ENCODE results near the gene CHTOP.

Gene CHTOP

DNA sequence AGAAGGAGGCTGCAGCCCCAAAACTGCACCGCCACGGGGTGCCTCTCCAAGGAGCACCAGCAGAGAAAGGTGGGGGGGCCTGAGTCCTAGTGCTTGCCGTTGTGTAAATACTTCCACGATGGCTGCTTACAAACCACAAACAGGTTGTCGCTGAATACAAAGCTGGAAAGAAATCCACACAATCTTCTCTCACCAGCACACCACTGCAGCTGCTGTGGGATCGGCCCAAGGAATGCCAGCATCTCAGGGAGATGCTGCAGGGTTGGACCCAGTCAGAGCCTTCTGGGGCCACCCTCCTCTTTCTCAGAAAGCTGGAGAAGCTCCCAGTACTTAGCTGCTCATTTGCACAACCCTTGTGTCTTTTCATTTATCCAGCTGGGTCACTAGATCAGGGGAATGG, 14.7 kb upstream of the CHTOP start:
- TF ChIP-seq, protein P1, sequence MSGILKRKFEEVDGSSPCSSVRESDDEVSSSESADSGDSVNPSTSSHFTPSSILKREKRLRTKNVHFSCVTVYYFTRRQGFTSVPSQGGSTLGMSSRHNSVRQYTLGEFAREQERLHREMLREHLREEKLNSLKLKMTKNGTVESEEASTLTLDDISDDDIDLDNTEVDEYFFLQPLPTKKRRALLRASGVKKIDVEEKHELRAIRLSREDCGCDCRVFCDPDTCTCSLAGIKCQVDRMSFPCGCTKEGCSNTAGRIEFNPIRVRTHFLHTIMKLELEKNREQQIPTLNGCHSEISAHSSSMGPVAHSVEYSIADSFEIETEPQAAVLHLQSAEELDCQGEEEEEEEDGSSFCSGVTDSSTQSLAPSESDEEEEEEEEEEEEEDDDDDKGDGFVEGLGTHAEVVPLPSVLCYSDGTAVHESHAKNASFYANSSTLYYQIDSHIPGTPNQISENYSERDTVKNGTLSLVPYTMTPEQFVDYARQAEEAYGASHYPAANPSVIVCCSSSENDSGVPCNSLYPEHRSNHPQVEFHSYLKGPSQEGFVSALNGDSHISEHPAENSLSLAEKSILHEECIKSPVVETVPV (CRISPR knock-in tag; IDR thresholded peaks at IDR 0.05): no peak
- TF ChIP-seq RARB (CRISPR knock-in tag; IDR thresholded peaks at IDR 0.05): no peak
- no peak for ATAC-seq

DNA sequence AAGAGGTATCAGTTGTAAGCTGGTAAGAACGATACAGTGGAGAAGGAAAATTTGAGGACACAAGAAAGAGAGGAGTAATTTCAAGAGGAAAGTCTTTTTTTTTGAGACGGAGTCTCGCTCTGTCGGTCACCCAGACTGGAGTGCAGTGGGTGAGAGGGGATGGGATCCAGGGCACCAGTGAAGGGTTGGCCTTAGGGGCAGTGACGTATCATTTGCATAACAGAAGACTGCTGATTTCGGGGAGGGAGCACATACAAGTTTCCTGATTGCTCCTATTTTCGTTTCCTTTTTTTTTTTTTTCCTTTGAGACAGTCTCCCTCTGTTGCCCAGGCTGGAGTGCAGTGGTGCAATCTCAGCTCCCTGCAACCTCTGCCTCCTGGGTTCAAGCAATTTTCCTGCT, 10.8 kb upstream of the CHTOP start:
- TF ChIP-seq TOX (CRISPR knock-in tag; IDR thresholded peaks at IDR 0.05; ENCODE audit: borderline replicate concordance) (no peak), ISL1 (CRISPR knock-in tag; IDR thresholded peaks at IDR 0.05) (no peak), ESRRG (CRISPR knock-in tag; IDR thresholded peaks at IDR 0.05) (no peak), ZNF8 (CRISPR knock-in tag; IDR thresholded peaks at IDR 0.05) (no peak), PPARA (CRISPR knock-in tag; IDR thresholded peaks at IDR 0.05; ENCODE audit: borderline replicate concordance) (no peak), ZNF70 (CRISPR knock-in tag; IDR thresholded peaks at IDR 0.05) (no peak), ZNF565 (CRISPR knock-in tag; conservative IDR thresholded peaks at IDR 0.05; ENCODE audit: low read depth) (no peak), TCF4 (CRISPR knock-in tag; IDR thresholded peaks at IDR 0.05; ENCODE audit: borderline replicate concordance) (no peak), OSR1 (CRISPR knock-in tag; IDR thresholded peaks at IDR 0.05) (no peak), ARNTL (CRISPR knock-in tag; IDR thresholded peaks at IDR 0.05; ENCODE audit: borderline replicate concordance, low read depth) (no peak), CREB5 (CRISPR knock-in tag; IDR thresholded peaks at IDR 0.05; ENCODE audit: low read depth) (no peak), ZFP30 (CRISPR knock-in tag; IDR thresholded peaks at IDR 0.05) (no peak), ZC3H10 (CRISPR knock-in tag; IDR thresholded peaks at IDR 0.05) (no peak), SNAI2 (CRISPR knock-in tag; IDR thresholded peaks at IDR 0.05) (no peak), BACH2 (CRISPR knock-in tag; IDR thresholded peaks at IDR 0.05; ENCODE audit: borderline replicate concordance) (no peak), CSDC2 (CRISPR knock-in tag; IDR thresholded peaks at IDR 0.05) (no peak)
- TF ChIP-seq, protein P2, sequence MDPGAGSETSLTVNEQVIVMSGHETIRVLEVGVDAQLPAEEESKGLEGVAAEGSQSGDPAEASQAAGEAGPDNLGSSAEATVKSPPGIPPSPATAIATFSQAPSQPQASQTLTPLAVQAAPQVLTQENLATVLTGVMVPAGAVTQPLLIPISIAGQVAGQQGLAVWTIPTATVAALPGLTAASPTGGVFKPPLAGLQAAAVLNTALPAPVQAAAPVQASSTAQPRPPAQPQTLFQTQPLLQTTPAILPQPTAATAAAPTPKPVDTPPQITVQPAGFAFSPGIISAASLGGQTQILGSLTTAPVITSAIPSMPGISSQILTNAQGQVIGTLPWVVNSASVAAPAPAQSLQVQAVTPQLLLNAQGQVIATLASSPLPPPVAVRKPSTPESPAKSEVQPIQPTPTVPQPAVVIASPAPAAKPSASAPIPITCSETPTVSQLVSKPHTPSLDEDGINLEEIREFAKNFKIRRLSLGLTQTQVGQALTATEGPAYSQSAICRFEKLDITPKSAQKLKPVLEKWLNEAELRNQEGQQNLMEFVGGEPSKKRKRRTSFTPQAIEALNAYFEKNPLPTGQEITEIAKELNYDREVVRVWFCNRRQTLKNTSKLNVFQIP (CRISPR knock-in tag; IDR thresholded peaks at IDR 0.05; ENCODE audit: borderline replicate concordance, low read depth): no peak
- TF ChIP-seq, protein P3, sequence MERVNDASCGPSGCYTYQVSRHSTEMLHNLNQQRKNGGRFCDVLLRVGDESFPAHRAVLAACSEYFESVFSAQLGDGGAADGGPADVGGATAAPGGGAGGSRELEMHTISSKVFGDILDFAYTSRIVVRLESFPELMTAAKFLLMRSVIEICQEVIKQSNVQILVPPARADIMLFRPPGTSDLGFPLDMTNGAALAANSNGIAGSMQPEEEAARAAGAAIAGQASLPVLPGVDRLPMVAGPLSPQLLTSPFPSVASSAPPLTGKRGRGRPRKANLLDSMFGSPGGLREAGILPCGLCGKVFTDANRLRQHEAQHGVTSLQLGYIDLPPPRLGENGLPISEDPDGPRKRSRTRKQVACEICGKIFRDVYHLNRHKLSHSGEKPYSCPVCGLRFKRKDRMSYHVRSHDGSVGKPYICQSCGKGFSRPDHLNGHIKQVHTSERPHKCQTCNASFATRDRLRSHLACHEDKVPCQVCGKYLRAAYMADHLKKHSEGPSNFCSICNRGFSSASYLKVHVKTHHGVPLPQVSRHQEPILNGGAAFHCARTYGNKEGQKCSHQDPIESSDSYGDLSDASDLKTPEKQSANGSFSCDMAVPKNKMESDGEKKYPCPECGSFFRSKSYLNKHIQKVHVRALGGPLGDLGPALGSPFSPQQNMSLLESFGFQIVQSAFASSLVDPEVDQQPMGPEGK (CRISPR knock-in tag; IDR thresholded peaks at IDR 0.05; ENCODE audit: borderline replicate concordance): no peak
- TF ChIP-seq, protein P4, sequence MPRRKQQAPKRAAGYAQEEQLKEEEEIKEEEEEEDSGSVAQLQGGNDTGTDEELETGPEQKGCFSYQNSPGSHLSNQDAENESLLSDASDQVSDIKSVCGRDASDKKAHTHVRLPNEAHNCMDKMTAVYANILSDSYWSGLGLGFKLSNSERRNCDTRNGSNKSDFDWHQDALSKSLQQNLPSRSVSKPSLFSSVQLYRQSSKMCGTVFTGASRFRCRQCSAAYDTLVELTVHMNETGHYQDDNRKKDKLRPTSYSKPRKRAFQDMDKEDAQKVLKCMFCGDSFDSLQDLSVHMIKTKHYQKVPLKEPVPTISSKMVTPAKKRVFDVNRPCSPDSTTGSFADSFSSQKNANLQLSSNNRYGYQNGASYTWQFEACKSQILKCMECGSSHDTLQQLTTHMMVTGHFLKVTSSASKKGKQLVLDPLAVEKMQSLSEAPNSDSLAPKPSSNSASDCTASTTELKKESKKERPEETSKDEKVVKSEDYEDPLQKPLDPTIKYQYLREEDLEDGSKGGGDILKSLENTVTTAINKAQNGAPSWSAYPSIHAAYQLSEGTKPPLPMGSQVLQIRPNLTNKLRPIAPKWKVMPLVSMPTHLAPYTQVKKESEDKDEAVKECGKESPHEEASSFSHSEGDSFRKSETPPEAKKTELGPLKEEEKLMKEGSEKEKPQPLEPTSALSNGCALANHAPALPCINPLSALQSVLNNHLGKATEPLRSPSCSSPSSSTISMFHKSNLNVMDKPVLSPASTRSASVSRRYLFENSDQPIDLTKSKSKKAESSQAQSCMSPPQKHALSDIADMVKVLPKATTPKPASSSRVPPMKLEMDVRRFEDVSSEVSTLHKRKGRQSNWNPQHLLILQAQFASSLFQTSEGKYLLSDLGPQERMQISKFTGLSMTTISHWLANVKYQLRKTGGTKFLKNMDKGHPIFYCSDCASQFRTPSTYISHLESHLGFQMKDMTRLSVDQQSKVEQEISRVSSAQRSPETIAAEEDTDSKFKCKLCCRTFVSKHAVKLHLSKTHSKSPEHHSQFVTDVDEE (CRISPR knock-in tag; IDR thresholded peaks at IDR 0.05): no peak
- no peak for ATAC-seq

- no peak for ATAC-seq
- TF ChIP-seq ZFP3 (CRISPR knock-in tag; IDR thresholded peaks at IDR 0.05) (no peak), ZNF8 (CRISPR knock-in tag; IDR thresholded peaks at IDR 0.05) (no peak), CREB5 (CRISPR knock-in tag; IDR thresholded peaks at IDR 0.05; ENCODE audit: low read depth) (no peak), OSR1 (CRISPR knock-in tag; IDR thresholded peaks at IDR 0.05) (no peak), RARB (CRISPR knock-in tag; IDR thresholded peaks at IDR 0.05) (no peak), GLIS3 (CRISPR knock-in tag; IDR thresholded peaks at IDR 0.05) (no peak), ARNTL (CRISPR knock-in tag; IDR thresholded peaks at IDR 0.05; ENCODE audit: borderline replicate concordance, low read depth) (no peak), BACH2 (CRISPR knock-in tag; IDR thresholded peaks at IDR 0.05; ENCODE audit: borderline replicate concordance) (no peak), ISL1 (CRISPR knock-in tag; IDR thresholded peaks at IDR 0.05) (no peak)
- TF ChIP-seq, protein P4 (CRISPR knock-in tag; IDR thresholded peaks at IDR 0.05): no peak
- TF ChIP-seq, protein P1 (CRISPR knock-in tag; IDR thresholded peaks at IDR 0.05): no peak
Observed at GRCh38 chr1:153624965-153625611, 8.8 kb upstream of the CHTOP start.
